DOHH2 (cell line): ENCODE results near the gene CALCR.

Source experiments
- H3F3A ChIP-seq: fragments of 200-600 bp; sonication (generic), shearing (Covaris generic); 2 replicates; pipeline ENCODE4 v1.6.0; 2016; ENCODE audit warnings: antibody characterized with exemption, mild to moderate bottlenecking; ENCODE audit not compliant: control insufficient read depth, insufficient read depth
- H3K27ac ChIP-seq: fragments of 200-600 bp; sonication (generic); 2 replicates; pipeline ENCODE4 v1.5.1; 2014; ENCODE audit warnings: low read depth, mild to moderate bottlenecking, low read length, moderate library complexity
- H3K27me3 ChIP-seq: fragments of 200-600 bp; sonication (generic); 2 replicates; pipeline ENCODE4 v1.6.1; 2014; ENCODE audit warnings: mild to moderate bottlenecking, low read length, mixed read lengths; ENCODE audit not compliant: control insufficient read depth
- H3K36me3 ChIP-seq: fragments of 200-600 bp; sonication (generic); 2 replicates; pipeline ENCODE4 v1.6.1; 2014; ENCODE audit warnings: mild to moderate bottlenecking, low read length, moderate library complexity, mixed read lengths; ENCODE audit not compliant: control insufficient read depth
- H3K4me1 ChIP-seq: fragments of 200-600 bp; sonication (generic); 2 replicates; pipeline ENCODE4 v1.6.1; 2014; ENCODE audit warnings: mild to moderate bottlenecking, low read length, mixed read lengths; ENCODE audit not compliant: control insufficient read depth
- H3K4me2 ChIP-seq: fragments of 200-600 bp; sonication (generic); 2 replicates; pipeline ENCODE4 v1.6.0; 2014; ENCODE audit warnings: mild to moderate bottlenecking, low read length, moderate library complexity
- H3K4me3 ChIP-seq: fragments of 200-600 bp; sonication (generic); 2 replicates; pipeline ENCODE4 v1.5.1; 2014; ENCODE audit warnings: mild to moderate bottlenecking, low read length, mixed read lengths
- H3K79me2 ChIP-seq: fragments of 200-600 bp; sonication (generic); 2 replicates; pipeline ENCODE4 v1.6.1; 2014; ENCODE audit warnings: mild to moderate bottlenecking, low read length, mixed read lengths; ENCODE audit not compliant: control insufficient read depth
- H3K9me2 ChIP-seq: fragments of 200-600 bp; sonication (generic); replicated peaks from 2 replicates; pipeline ENCODE4 v1.6.1; 2014; ENCODE audit warnings: mild to moderate bottlenecking, low read length, mixed read lengths; ENCODE audit not compliant: control insufficient read depth
- H3K9me3 ChIP-seq: fragments of 200-600 bp; sonication (generic); 2 replicates; pipeline ENCODE4 v1.6.1; 2014; ENCODE audit warnings: antibody characterized with exemption, low read length, mixed read lengths; ENCODE audit not compliant: control insufficient read depth, insufficient read depth
- H4K20me1 ChIP-seq: fragments of 200-600 bp; sonication (generic); 2 replicates; pipeline ENCODE4 v1.6.0; 2014; ENCODE audit warnings: low read depth, mild to moderate bottlenecking, antibody characterized with exemption, low read length, moderate library complexity; ENCODE audit not compliant: control insufficient read depth, insufficient read depth
- CTCF ChIP-seq: fragments of 200-600 bp; sonication (generic); IDR thresholded peaks from one replicate; pipeline ENCODE4 v1.5.1; 2014; ENCODE audit warnings: antibody characterized with exemption, mild to moderate bottlenecking, low read depth, low read length; ENCODE audit not compliant: poor library complexity, severe bottlenecking
- EZH2phosphoT487 ChIP-seq: fragments of 200-600 bp; sonication (generic); IDR thresholded peaks from 2 replicates; pipeline ENCODE4 v1.6.1; 2017; ENCODE audit warnings: borderline replicate concordance, mild to moderate bottlenecking, antibody characterized with exemption, low read length, moderate library complexity, mixed read lengths

Gene CALCR

DNA sequence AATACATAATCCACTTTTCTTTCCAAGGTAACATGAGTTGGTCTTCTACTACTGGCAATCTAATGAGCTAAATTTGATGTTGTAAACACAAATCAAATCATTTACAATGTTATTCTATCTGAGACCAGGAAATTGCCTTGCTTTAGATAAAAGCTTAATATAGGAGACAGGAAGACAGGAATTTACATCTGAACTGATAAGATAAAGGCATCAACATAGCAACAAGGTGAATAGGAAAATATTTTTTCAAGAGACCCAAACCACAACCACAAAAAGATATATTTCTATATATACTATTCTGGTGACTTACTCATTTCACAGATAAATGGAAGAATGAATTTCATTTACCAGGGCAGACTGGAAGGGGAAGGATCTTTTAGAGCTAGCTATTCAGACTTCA lies 46.3 kb upstream of the CALCR start:
- Histone ChIP-seq H3K4me2 (no peak overlapping the region), H3K27me3 (peaks cover 4% of the 10 kb centered on the region), H3K79me2 (no peaks in the 10 kb centered on the region), H3K4me1 (no peaks in the 10 kb centered on the region), H3K4me3 (no peak overlapping the region), H3F3A (no peaks in the 10 kb centered on the region), H3K27ac (no peak overlapping the region), H3K9me2 (no peaks in the 10 kb centered on the region), H3K9me3 (no peaks in the 10 kb centered on the region), H3K36me3 (no peaks in the 10 kb centered on the region), H4K20me1 (no peaks in the 10 kb centered on the region)
- TF ChIP-seq EZH2phosphoT487 (no peak), CTCF (no peak)

GRCh38 chr7:93620057-93620456 lies 45.5 kb upstream of the CALCR start:
- H3K36me3 ChIP-seq: no peaks in the 10 kb centered on the region
- no peaks in the 10 kb centered on the region for H3K9me3 ChIP-seq
- H3F3A ChIP-seq: no peaks in the 10 kb centered on the region
- H3K79me2 ChIP-seq: no peaks in the 10 kb centered on the region
- TF ChIP-seq CTCF (no peak), EZH2phosphoT487 (no peak)
- H3K4me1 ChIP-seq: no peaks in the 10 kb centered on the region
- H3K27ac ChIP-seq: no peak overlapping the region
- H3K4me3 ChIP-seq: no peak overlapping the region
- no peaks in the 10 kb centered on the region for H3K9me2 ChIP-seq
- H3K27me3 ChIP-seq: peaks cover 4% of the 10 kb centered on the region
- H4K20me1 ChIP-seq: no peaks in the 10 kb centered on the region
- no peak overlapping the region for H3K4me2 ChIP-seq

- Histone ChIP-seq H3K27ac (no peak overlapping the region), H3K79me2 (no peaks in the 10 kb centered on the region), H3K9me2 (no peaks in the 10 kb centered on the region), H3K4me2 (no peak overlapping the region), H3K27me3 (no peaks in the 10 kb centered on the region), H3K36me3 (no peaks in the 10 kb centered on the region), H3K9me3 (no peaks in the 10 kb centered on the region), H4K20me1 (no peaks in the 10 kb centered on the region), H3F3A (no peaks in the 10 kb centered on the region), H3K4me3 (no peak overlapping the region), H3K4me1 (no peaks in the 10 kb centered on the region)
- no peak for TF ChIP-seq EZH2phosphoT487
- TF ChIP-seq CTCF: no peak
Measured at GRCh38 chr7:93601363-93601762, 26.8 kb upstream of the CALCR start.

- Histone ChIP-seq H3K79me2 (no peaks in the 10 kb centered on the region), H3K27ac (no peak overlapping the region), H4K20me1 (no peaks in the 10 kb centered on the region), H3K4me3 (no peak overlapping the region), H3K4me1 (no peaks in the 10 kb centered on the region), H3F3A (no peaks in the 10 kb centered on the region), H3K9me2 (no peaks in the 10 kb centered on the region), H3K27me3 (0 out of 2 replicates have a peak, but pooled peaks cover 5% of the 10 kb centered on the region), H3K9me3 (no peaks in the 10 kb centered on the region), H3K4me2 (no peak overlapping the region), H3K36me3 (no peaks in the 10 kb centered on the region)
- TF ChIP-seq CTCF (no peak), EZH2phosphoT487 (no peak)
Measured at GRCh38 chr7:93594250-93594649, 19.7 kb upstream of the CALCR start.
